NCI-H2171 (cell line): ENCODE results near the gene ZNF292.
A peak's percentile ranks its signal among the peaks of the same experiment; 100 is the strongest.
"Not testable (repeated sequence)": the region's sequence is repeated elsewhere in the genome, so short reads cannot be mapped to it uniquely, and the experiment has no call there.

Experiments used
- DNase-seq: peaks from one replicate; lab custom pipeline; 2025; lab: John Stamatoyannopoulos, UW

Gene ZNF292

DNA sequence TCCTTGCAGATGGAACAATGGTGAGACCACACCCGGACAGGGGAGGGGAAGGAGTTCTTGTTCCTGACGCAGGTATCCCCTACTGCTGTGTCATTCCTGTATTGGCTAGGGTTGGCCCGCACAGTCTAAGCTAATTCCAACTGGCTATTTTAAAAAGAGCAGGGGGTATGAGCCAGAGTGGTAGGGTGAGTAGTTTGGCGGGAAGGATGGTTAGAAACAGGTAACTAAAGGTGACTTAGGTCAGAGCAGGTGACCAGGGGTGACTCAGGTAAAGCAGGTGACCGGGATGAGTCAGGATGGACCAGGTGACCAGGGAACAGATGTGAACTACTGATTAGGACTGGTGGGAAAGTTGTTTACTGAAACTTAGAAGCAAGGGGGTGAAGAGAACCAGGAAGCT lies 58.0 kb downstream of the ZNF292 start:
- DNase-seq = no peak

DNA sequence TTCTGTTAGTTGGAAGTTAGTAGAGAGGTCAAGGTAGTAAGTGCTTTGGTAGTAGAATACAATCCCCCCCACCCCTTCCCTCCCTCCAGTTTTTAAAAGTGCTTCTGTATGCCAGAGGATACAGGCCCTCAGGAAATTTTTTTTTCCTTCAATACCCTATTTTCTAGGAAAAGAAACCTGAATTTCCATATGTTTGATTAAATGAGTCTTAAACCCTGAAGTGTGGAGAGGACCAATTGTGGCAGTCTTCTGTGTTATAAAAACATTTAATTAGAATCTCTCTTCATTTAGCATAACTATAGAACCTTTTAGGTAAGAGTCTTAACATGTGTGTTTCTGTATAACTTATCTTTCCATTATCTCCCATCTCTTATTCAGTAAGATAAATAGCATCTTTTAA lies 59.5 kb downstream of the ZNF292 start:
- no peak for DNase-seq

- no peak for DNase-seq
These were observed 65.6 kb downstream of the ZNF292 start for GRCh38 chr6:87220997-87221396.

- no peak for DNase-seq
These were observed 67.3 kb downstream of the ZNF292 start for GRCh38 chr6:87222676-87223075.

GRCh38 chr6:87224971-87225370 lies 69.6 kb downstream of the ZNF292 start:
- DNase-seq = no peak

GRCh38 chr6:87225511-87225910 lies 70.1 kb downstream of the ZNF292 start:
- no peak for DNase-seq

- no peak for DNase-seq
These were observed 70.6 kb downstream of the ZNF292 start for GRCh38 chr6:87225937-87226336.

DNA sequence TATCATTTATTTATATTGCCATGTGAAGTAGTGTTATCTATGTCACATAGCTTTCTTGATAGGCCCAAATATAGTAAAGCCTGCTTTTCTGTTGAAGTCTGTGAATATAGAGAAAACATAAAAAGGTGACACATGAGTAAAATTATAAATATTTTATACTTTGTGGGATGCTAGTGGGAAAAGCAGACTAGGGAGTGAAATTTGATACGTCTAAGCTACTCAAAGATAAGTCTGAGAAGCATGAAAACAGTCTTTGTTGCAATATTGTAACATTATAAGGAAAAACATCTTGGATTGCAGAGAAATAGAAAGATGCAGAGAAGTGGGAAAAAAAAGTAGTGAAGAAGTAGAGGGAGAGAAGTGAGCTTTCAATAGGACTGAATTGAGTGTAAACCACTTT lies 75.4 kb downstream of the ZNF292 start:
- DNase-seq = no peak

DNA sequence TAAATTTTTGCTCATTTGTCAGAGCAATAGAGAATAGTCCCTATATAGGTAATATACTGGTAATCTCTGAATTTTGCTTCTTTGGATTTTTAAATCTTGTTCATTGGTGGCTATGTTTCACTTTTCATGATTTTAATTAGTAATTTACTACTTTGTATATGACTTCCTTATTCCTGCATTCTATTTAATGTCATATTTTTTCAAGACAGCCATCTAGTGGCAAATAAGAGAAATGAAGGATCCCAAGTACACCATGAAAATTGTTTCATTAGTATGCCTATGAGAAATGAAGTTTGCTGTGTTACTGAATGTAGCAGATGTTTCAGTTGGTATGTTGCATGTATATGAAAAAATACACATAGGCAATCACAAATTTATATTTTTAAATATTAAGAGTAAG lies 82.4 kb downstream of the ZNF292 start:
- DNase-seq = no peak

- not testable (repeated sequence) for DNase-seq
These were observed 83.8 kb downstream of the ZNF292 start for GRCh38 chr6:87239098-87239635.

GRCh38 chr6:87241304-87241703 lies 85.9 kb downstream of the ZNF292 start:
- DNase-seq = no peak

GRCh38 chr6:87242311-87242710 lies 86.9 kb downstream of the ZNF292 start:
- DNase-seq = no peak

- no peak for DNase-seq
These were observed 88.4 kb downstream of the ZNF292 start for GRCh38 chr6:87243812-87244211.

GRCh38 chr6:87244380-87244779 lies 89.0 kb downstream of the ZNF292 start:
- DNase-seq = no peak

DNA sequence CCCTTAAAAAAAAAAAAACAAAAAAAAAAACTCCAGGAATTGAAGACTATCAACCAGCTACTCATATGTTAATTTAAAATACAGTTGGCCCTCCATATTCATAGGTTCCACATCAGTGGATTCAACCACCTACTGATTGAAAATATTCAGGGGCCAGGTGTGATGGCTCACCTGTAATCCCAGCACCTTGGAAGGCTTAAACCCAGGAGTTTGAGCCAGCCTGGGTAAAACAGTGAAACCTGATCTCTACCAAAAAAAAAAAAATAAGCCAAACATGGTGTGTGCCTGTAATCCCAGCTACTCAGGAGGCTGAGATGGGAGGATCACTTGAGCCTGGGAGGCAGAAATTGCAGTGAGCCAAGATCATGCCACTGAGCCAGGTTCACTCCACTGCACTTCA lies 94.7 kb downstream of the ZNF292 start:
- DNase-seq = peak; percentile 1

DNA sequence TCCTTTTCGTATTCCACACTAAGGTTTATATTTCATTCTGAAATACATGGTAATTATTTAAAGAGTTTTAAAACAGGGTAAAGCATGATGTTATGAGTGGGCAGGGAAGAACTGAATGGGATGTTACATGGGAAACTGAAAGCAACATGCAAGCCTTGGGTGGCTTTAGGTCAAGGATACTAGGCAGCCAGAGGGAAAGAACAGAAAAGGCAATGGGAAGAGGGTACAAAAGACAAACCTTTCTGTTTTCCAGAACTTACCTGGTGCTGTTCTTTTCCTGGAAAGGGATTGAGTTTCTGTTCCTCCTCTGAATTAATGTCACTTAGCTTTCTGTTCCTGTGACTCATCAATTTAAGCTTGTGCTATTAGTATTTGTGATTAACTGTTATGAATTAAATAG lies 95.9 kb downstream of the ZNF292 start:
- no peak for DNase-seq

DNA sequence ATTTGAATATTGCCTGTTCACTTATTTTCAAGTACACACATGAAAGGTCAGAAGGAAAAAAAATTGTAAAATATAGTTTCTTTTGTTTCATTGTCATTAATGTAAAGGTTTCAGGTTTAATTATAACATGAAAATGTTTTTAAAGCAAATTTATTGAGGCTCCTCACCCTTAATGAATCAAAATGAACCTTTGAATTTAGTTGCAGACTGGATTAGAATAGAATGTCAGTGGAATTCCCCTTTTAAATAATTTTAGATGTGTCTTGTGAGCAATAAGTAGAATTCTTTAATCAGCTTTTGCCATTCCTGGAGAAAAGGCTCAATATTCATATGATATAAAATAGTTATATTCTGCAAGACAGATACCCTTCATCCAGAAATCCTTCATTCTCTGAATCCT lies 96.4 kb downstream of the ZNF292 start:
- DNase-seq = no peak

DNA sequence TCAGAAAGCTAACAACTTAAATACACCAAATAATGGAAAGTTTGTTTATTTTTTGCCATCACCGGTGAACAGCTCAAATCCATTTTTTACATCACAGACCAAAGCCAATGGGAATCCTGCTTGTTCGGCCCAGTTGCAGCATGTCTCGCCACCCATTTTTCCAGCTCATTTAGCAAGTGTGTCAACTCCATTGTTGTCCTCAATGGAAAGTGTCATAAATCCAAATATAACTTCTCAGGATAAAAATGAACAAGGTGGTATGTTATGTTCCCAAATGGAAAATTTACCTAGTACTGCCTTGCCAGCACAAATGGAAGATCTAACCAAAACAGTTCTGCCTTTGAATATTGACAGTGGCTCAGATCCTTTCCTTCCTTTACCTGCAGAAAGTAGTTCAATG lies 101.7 kb downstream of the ZNF292 start:
- no peak for DNase-seq

GRCh38 chr6:87257565-87257964 lies 102.2 kb downstream of the ZNF292 start:
- DNase-seq = no peak

GRCh38 chr6:87257975-87258374 lies 102.6 kb downstream of the ZNF292 start:
- DNase-seq = no peak

DNA sequence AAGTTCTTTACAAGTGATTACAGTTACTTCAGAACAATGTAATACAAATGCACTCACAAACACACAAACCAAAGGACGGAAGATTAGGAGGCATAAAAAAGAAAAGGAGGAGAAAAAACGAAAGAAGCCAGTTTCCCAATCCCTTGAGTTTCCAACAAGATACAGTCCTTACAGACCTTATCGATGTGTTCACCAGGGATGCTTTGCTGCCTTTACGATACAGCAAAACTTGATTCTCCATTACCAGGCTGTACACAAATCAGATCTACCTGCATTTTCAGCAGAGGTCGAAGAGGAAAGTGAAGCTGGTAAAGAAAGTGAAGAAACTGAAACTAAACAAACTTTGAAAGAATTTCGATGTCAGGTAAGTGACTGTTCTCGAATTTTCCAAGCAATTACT lies 104.4 kb downstream of the ZNF292 start:
- DNase-seq = no peak

DNA sequence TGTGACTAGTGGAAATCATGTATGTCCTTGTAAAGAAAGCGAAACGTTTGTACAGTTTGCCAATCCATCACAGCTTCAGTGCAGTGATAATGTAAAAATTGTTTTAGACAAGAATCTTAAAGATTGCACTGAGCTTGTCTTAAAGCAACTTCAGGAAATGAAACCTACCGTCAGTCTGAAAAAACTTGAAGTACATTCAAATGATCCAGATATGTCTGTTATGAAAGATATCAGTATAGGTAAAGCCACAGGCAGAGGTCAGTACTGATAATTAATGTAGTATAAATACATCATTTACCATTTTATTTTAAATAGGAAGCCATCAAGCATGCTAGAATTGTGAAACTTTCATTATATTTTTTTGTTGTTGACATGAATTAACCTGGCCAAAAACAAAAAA lies 106.2 kb downstream of the ZNF292 start:
- no peak for DNase-seq

GRCh38 chr6:87264481-87264880 lies 109.1 kb downstream of the ZNF292 start:
- DNase-seq = no peak

GRCh38 chr6:87274660-87275274 lies 119.4 kb downstream of the ZNF292 start:
- DNase-seq = no peak
